HepG2 (cell line): ENCODE results near the gene PKP3. TPM values are rescaled to one million over a fixed set of nuclear protein-coding genes. Genes with fewer than 3 reads are reported as not detected.

ENCODE experiments used
- ATAD3A ChIP-seq: sonication (generic); formaldehyde crosslinking; IDR thresholded peaks from 2 replicates; pipeline ENCODE4 v1.4.0; 2020; ENCODE audit warnings: missing genetic modification reagents
- ATF2 ChIP-seq: sonication (generic); formaldehyde crosslinking; IDR thresholded peaks from 2 replicates; pipeline ENCODE4 v1.4.0; 2020; ENCODE audit warnings: missing genetic modification reagents
- DMAP1 ChIP-seq: IDR thresholded peaks from 2 replicates; pipeline ENCODE4 v1.6.1; 2016
- GATAD2A ChIP-seq: IDR thresholded peaks from 2 replicates; pipeline ENCODE4 v1.6.1; 2016
- JARID2 ChIP-seq: sonication (generic); formaldehyde crosslinking; IDR thresholded peaks from 2 replicates; pipeline ENCODE4 v1.8.1; 2023; ENCODE audit warnings: missing genetic modification reagents, inconsistent platforms; ENCODE audit not compliant: insufficient replicate concordance
- LRRFIP1 ChIP-seq: sonication (generic); formaldehyde crosslinking; conservative IDR thresholded peaks from 2 replicates; pipeline ENCODE4 v1.4.0; 2020; ENCODE audit warnings: missing genetic modification reagents
- MAFF ChIP-seq: IDR thresholded peaks from 2 replicates; pipeline ENCODE4 v1.6.1; 2011; ENCODE audit warnings: low read depth, low read length, improper control_type of control experiment
- MIER2 ChIP-seq: IDR thresholded peaks from 2 replicates; pipeline ENCODE4 v1.6.1; 2016; ENCODE audit warnings: missing biosample characterization, missing genetic modification reagents
- MTA1 ChIP-seq: sonication (generic); formaldehyde crosslinking; IDR thresholded peaks from 2 replicates; pipeline ENCODE4 v1.4.0; 2020; ENCODE audit warnings: missing genetic modification reagents, mild to moderate bottlenecking, borderline replicate concordance
- POLR2A ChIP-seq, 2 experiments: IDR thresholded peaks; 2 replicates each; pipeline ENCODE4 v1.6.1; 2011; ENCODE audit warnings: low read depth in 2 of 2, low read length in 2 of 2, mild to moderate bottlenecking in 1 of 2, moderate library complexity in 1 of 2; ENCODE audit not compliant: insufficient read depth in 1 of 2
- RCOR2 ChIP-seq: IDR thresholded peaks from 2 replicates; pipeline ENCODE4 v1.6.1; 2016; ENCODE audit warnings: missing biosample characterization, missing genetic modification reagents
- SOX5 ChIP-seq: IDR thresholded peaks from 2 replicates; pipeline ENCODE4 v1.6.1; 2016; ENCODE audit warnings: borderline replicate concordance
- SOX6 ChIP-seq, 2 experiments: fragments of 450-650 bp in 1 of 2; sonication (generic) in 1 of 2; formaldehyde crosslinking in 1 of 2; IDR thresholded peaks; 2 replicates each; pipeline versions ENCODE4 v1.4.0 to v1.6.1; 2017 to 2020; ENCODE audit warnings: antibody characterized with exemption in 1 of 2, mild to moderate bottlenecking in 1 of 2, missing genetic modification reagents in 1 of 2
- ZFP36L1 ChIP-seq: sonication (generic); formaldehyde crosslinking; IDR thresholded peaks from 2 replicates; pipeline ENCODE4 v1.8.0; 2022; ENCODE audit warnings: mild to moderate bottlenecking, missing genetic modification reagents, moderate library complexity
- ZKSCAN5 ChIP-seq: sonication (generic); formaldehyde crosslinking; IDR thresholded peaks from 2 replicates; pipeline ENCODE4 v1.5.1; 2020; ENCODE audit warnings: mild to moderate bottlenecking, missing genetic modification reagents
- ZNF264 ChIP-seq: sonication (generic); formaldehyde crosslinking; IDR thresholded peaks from 2 replicates; pipeline ENCODE4 v1.4.0; 2020; ENCODE audit warnings: missing genetic modification reagents
- ZNF772 ChIP-seq: sonication (generic); formaldehyde crosslinking; IDR thresholded peaks from 2 replicates; pipeline ENCODE4 v1.5.0; 2020; ENCODE audit warnings: mild to moderate bottlenecking, missing genetic modification reagents
- ZNF879 ChIP-seq: sonication (generic); formaldehyde crosslinking; IDR thresholded peaks from 2 replicates; pipeline ENCODE4 v1.8.1; 2023; ENCODE audit warnings: missing genetic modification reagents
- ZNF883 ChIP-seq: sonication (generic); formaldehyde crosslinking; IDR thresholded peaks from 2 replicates; pipeline ENCODE4 v1.5.1; 2020; ENCODE audit warnings: mild to moderate bottlenecking, missing genetic modification reagents; ENCODE audit errors: not compliant biosample characterization
- ZNF891 ChIP-seq: sonication (generic); formaldehyde crosslinking; IDR thresholded peaks from 2 replicates; pipeline ENCODE4 v1.5.0; 2020; ENCODE audit warnings: mild to moderate bottlenecking, missing genetic modification reagents
- ZSCAN29 ChIP-seq: sonication (generic); formaldehyde crosslinking; conservative IDR thresholded peaks from 2 replicates; pipeline ENCODE4 v1.4.0; 2020; ENCODE audit warnings: mild to moderate bottlenecking, missing genetic modification reagents
- polyA plus RNA-seq, 8 experiments: library from polyadenylated mRNA; depleted of rRNA in 3 of 8; stranded (reverse) in 7 of 8; unstranded in 1 of 8; fragments of >200 nt; fragmentation: Illumina TruSeq in 4 of 8; extraction: Trizol in 4 of 8; gene quantifications; 2 replicates each; pipeline versions ENCODE4 v1.2.1 to v1.2.3, GENCODE V29; 2011 to 2016; ENCODE audit warnings: low read depth in 4 of 8, missing spikeins in 1 of 8, mixed read lengths in 1 of 8; ENCODE audit not compliant: insufficient read depth in 1 of 8
- total RNA-seq, 5 experiments: library from RNA; depleted of rRNA; stranded (reverse); fragments of >200 nt; fragmentation: Illumina TruSeq; extraction: Trizol; gene quantifications; 2 replicates each; pipeline ENCODE4 v1.2.3, GENCODE V29; 2016; ENCODE audit warnings: low read depth in 1 of 5

The PKP3 gene
- total and polyA plus RNA-seq, 2 of the 13 experiments (the other 11 are each of a cell fraction or from before 2014, with no cell fraction given) = 18.0 to 28.7 TPM

- TF ChIP-seq MIER2 (0 out of 2 replicates have a peak, but pooled peaks have one; percentile 26), ZSCAN29 (CRISPR knock-in tag) (no peak), POLR2A (IDR thresholded peaks at IDR 0.05; ENCODE audit: insufficient read depth in 1 of 2, low read depth in 2 of 2, low read length in 2 of 2) (peak; percentile 49 to 76; a peak in 3 of 4 replicates), ZNF772 (CRISPR knock-in tag) (peak; percentile 62; the same call in 1 of the 2 replicates), SOX6 (IDR thresholded peaks at IDR 0.05) (no peak), SOX6 (CRISPR knock-in tag; IDR thresholded peaks at IDR 0.05) (peak; percentile 65), GATAD2A (CRISPR knock-in tag) (peak; percentile 83), LRRFIP1 (CRISPR knock-in tag) (no peak; the same call in 1 of the 2 replicates), JARID2 (CRISPR knock-in tag) (no peak), ATAD3A (CRISPR knock-in tag) (no peak), ZFP36L1 (CRISPR knock-in tag) (no peak), MAFF (0 out of 2 replicates have a peak, but pooled peaks have one; percentile 3), ZKSCAN5 (no peak), ZNF891 (CRISPR knock-in tag) (peak; percentile 38; the same call in 1 of the 2 replicates), MTA1 (CRISPR knock-in tag) (0 out of 2 replicates have a peak, but pooled peaks have one; percentile 27), ZNF264 (peak; percentile 56; the same call in 1 of the 2 replicates), DMAP1 (peak; percentile 67), ZNF879 (CRISPR knock-in tag) (no peak), ZNF883 (CRISPR knock-in tag) (no peak), RCOR2 (0 out of 2 replicates have a peak, but pooled peaks have one; percentile 21), ATF2 (CRISPR knock-in tag) (peak; percentile 55; the same call in 1 of the 2 replicates), SOX5 (peak; percentile 45; the same call in 1 of the 2 replicates)
These were observed 40.7 kb upstream of the PKP3 start (continued) for GRCh38 chr11:353179-353873.
